ENCODE results near the gene ARF1. TPM values are rescaled to one million over a fixed set of nuclear protein-coding genes. Genes with fewer than 3 reads are reported as not detected.

Gene ARF1
- 403 to 452 TPM (median 450 TPM) in 5 replicates for total RNA-seq (2022; extraction: Qiagen RNA extraction)

DNA sequence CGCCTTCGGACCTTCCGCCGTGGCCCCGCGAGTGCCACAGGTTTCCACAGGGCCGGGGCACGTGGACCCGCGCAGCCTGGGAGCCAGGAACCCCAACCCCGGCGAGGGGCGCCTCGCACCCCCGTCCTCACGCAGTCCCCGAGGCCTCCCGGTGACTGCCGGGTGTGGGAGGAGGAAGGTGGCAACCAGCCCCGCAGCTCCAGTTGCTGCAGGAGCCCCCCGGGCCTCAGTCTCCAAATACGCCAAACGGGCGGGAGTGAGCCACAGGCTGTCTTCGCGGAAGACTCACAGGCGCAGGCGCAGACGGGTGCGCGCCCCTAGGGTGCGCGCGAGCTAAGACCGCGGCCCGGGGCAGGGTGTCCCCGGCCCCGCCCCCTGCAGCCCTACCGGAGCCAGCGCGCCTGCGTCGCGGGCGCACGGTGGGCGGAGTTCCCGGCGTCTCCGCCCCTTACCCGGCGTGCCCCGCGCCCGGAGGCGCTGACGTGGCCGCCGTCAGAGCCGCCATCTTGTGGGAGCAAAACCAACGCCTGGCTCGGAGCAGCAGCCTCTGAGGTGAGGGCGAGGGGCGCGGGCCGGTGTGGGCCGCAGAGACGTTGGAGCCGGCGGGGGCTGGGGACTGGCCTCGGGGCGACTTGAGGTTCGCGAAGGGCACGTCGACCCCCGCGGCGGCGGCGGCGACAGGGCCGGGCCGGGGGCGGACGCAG lies at the start of gene ARF1:
Gene ARF1, plus strand, starts transcription at position 495 of the 704 bp plus-strand sequence. CDS start 14,407 bp downstream, outside the sequence.

DNA sequence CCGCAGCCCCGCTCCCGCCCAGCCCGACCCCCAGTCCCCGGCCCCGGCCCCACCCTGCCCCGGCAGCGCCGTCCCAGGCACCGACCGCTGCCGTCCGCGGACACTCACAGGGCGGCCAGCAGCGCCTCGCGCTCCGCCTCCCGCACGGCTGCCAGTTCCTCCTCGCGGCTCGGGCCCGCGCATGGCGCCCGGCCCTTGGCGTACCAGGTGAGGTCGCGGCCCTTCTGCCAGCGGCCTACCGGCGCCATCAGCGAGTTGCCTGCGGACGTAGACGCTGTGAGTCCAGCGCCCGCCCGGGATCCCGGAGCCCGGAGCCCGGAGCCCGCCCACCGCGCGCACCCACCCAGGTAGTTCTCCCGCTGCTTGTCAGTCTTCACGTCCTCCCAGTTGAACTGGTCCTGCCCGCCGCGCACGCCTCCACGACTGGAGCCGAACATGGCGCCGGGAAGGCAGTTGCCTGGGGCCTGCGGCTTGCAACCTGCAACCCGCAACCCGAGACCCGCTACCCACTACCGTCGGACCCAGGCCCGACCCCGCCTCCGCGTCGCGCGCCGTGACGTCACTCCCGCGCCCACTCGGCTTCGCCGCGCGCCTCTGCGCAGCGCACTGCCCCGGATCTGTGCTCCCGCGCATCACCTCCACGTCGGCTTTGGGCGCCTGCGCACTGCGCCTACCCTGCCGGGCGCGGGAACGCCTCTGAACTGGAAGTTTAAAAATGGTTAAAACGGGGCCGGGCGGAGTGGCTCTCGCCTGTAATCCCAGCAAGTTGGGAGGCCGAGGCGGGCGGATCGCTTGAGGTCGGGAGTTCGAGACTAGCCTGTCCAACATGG lies 20.5 kb downstream of the ARF1 start, which contains the start of gene C1orf35:
Gene C1orf35, minus strand, starts transcription at position 535 of the 830 bp plus-strand sequence. Its CDS starts 98 bp downstream, at position 437.

DNA sequence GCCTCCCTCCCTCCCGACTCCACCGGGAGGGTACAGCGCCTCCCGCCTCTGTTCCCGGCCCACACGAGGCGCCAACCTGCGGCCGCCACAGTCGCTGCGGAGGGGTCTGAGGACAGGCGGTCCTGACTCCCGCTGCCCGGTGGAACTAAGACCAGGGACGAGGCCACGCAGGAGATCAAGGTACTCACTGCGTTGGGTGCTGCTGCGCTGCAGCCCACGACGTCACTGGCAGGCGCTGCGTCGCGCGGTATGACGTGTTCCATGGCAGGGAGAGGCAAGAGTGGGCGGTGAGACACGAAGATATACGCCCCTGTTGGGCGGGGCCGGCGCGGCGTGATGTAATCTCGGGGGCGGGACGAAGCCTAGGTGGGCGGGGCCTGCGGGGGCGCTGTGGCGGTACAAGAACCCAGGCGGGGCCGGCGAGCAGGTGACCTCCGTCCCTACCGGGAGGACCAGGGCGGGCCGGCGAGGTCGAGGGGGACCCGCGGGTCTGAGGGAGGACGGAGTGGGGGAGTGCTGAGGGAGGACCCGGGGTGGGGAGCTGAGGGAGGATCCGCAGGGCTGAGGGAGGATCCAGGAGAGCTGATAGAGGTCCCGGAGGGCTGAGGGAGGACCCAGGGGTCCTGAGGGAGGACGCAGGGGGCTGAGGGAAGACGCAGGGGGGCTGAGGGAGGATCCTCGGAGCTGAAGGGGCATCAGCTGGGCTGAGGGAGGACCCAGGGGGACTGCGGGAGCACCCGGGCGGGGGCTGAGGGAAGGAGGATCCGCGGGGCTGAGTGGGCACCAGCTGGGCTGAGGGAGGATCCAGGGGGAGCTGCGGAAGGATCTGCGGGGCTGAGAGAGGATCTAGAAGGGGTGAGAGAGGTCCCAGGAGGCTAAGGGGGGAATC lies 26.8 kb downstream of the ARF1 start, which contains the start of gene MRPL55:
Gene MRPL55, minus strand, starts transcription at position 227 of the 889 bp plus-strand sequence. CDS start 1,039 bp downstream, outside the sequence.

DNA sequence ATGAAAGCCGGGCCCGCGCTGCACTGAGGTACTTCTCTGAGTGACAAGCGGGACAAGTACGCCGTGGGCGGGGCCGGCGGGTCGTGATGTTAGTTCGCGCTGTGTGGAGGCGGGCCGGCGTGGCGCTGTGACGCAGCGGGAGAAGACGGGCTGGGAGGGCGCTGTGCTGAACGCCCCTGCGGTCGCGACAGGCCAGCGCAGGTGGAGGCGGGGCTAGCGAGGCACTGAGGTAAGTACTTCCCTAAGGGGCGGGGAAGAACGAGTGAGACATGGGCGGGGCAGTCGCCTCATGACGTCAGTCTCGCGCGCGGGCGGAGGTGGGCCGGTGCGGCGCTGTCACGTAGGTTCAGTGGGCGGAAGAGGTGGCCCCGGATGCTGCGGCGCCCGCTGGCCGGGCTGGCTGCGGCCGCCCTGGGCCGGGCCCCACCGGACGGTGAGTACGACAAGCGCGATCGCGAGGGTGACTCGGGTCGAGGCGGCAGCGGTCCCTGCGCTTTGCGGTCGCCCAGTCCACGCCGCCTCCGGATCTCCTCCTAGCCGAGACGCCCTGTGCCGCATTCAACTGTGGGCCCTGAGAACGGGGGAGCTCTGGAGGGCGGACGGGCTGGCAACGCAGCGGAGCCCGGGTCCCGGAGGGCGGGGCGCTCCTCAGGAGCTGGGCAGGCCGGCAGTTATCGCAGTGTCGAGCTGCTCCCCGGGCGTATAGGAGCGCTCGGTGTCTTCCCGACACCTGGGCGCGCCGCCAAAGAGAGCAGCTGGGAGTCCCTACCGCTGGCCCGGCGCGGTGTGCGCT lies 57.6 kb downstream of the ARF1 start, which contains the start of gene GUK1:
Gene GUK1, plus strand, starts transcription at position 349 of the 793 bp plus-strand sequence. Its CDS starts 24 bp downstream, at position 373.

Other genes with a start within 250 kb of the ARF1 start
- gene WNT9A, start 134.8 kb upstream of the ARF1 start, total RNA-seq (2022; extraction: Qiagen RNA extraction) = 6.0 to 7.9 TPM (median 6.9 TPM) in 5 replicates
- 0.05 TPM in 2 of 5 replicates, not detected in the others for gene WNT3A, start 75.7 kb upstream of the ARF1 start, total RNA-seq (2022; extraction: Qiagen RNA extraction)
- 28.2 to 39.9 TPM (median 38.8 TPM) in 5 replicates for gene C1orf35, start 20.6 kb downstream of the ARF1 start, total RNA-seq (2022; extraction: Qiagen RNA extraction)
- gene MRPL55, start 26.6 kb downstream of the ARF1 start, total RNA-seq (2022; extraction: Qiagen RNA extraction) = 58.1 to 87.8 TPM (median 86.7 TPM) in 5 replicates
- 122 to 161 TPM (median 151 TPM) in 5 replicates for gene GUK1, start 57.6 kb downstream of the ARF1 start, total RNA-seq (2022; extraction: Qiagen RNA extraction)
- 0.34 to 0.54 TPM (median 0.46 TPM) in 5 replicates for gene GJC2, start 67.2 kb downstream of the ARF1 start, total RNA-seq (2022; extraction: Qiagen RNA extraction)
- gene IBA57, start 83.1 kb downstream of the ARF1 start, total RNA-seq (2022; extraction: Qiagen RNA extraction) = 3.1 to 7.3 TPM (median 5.9 TPM) in 5 replicates
- 2.9 to 6.1 TPM (median 4.1 TPM) in 5 replicates for gene OBSCN, start 125.3 kb downstream of the ARF1 start, total RNA-seq (2022; extraction: Qiagen RNA extraction)

Measured in A549 treated with AZD2906 at 1 μM for 4 hours (cell line).